Glutamatergic neuron (in vitro differentiated cells): Measurements from ENCODE around the gene CERS2. TPM values are rescaled to one million over a fixed set of nuclear protein-coding genes. Genes with fewer than 3 reads are reported as not detected.
A peak's percentile ranks its signal among the peaks of the same experiment; 100 is the strongest.

Source experiments
- DNase-seq: peaks from one replicate; pipeline ENCODE4 v3.0.0; 2022
- H3K27ac Mint-ChIP-seq: one replicate; pipeline ENCODE4 v1.8.0; 2020; ENCODE audit warnings: mild to moderate bottlenecking, mixed read lengths, inconsistent platforms; ENCODE audit not compliant: unreplicated experiment
- H3K27me3 Mint-ChIP-seq: one replicate; pipeline ENCODE4 v1.8.0; 2020; ENCODE audit warnings: mild to moderate bottlenecking, moderate library complexity, mixed read lengths, inconsistent platforms; ENCODE audit not compliant: unreplicated experiment
- H3K36me3 Mint-ChIP-seq: one replicate; pipeline ENCODE4 v1.8.0; 2020; ENCODE audit warnings: mild to moderate bottlenecking, mixed read lengths, inconsistent platforms; ENCODE audit not compliant: unreplicated experiment
- H3K4me1 Mint-ChIP-seq: one replicate; pipeline ENCODE4 v1.8.0; 2020; ENCODE audit warnings: mild to moderate bottlenecking, low read depth, mixed read lengths, inconsistent platforms; ENCODE audit not compliant: unreplicated experiment
- H3K4me3 Mint-ChIP-seq: one replicate; pipeline ENCODE4 v1.8.0; 2020; ENCODE audit warnings: mild to moderate bottlenecking, mixed read lengths, inconsistent platforms; ENCODE audit not compliant: unreplicated experiment
- H3K9me3 Mint-ChIP-seq: one replicate; pipeline ENCODE4 v1.8.0; 2020; ENCODE audit warnings: mild to moderate bottlenecking, moderate library complexity, mixed read lengths, inconsistent platforms; ENCODE audit not compliant: unreplicated experiment
- CTCF ChIP-seq: fragments of 200-600 bp; sonication (generic); IDR thresholded peaks from one replicate; pipeline ENCODE4 v1.5.0; 2021; ENCODE audit not compliant: partially characterized antibody, unreplicated experiment
- long read RNA-seq: library from polyadenylated mRNA; unstranded; transcript quantifications from one replicate; pipeline ENCODE4 v2.0.0, GENCODE V29; 2020; ENCODE audit not compliant: unreplicated experiment
- total RNA-seq: library from RNA; stranded (reverse); fragmentation: NEBNext Ultra II Directional; extraction: Animal tissue kit (Norgen Biotek cat#: 25700); gene quantifications from one replicate; pipeline ENCODE4 v1.2.1, GENCODE V29; 2021; ENCODE audit not compliant: unreplicated experiment

CERS2 gene, protein sequence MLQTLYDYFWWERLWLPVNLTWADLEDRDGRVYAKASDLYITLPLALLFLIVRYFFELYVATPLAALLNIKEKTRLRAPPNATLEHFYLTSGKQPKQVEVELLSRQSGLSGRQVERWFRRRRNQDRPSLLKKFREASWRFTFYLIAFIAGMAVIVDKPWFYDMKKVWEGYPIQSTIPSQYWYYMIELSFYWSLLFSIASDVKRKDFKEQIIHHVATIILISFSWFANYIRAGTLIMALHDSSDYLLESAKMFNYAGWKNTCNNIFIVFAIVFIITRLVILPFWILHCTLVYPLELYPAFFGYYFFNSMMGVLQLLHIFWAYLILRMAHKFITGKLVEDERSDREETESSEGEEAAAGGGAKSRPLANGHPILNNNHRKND
- 94.2 TPM for total RNA-seq
- long read RNA-seq, transcript CERS2-205 (11 exons, 2,505 nt) = major isoform, 10 of 16 reads
- long read RNA-seq, partial matches to known transcripts = 2 of 16 reads
- long read RNA-seq, other reads (novel, unspliced or antisense) = 4 of 16 reads

- Mint-ChIP-seq H3K27me3 (peaks cover 7% of the 10 kb centered on the region), H3K9me3 (peaks cover 4% of the 10 kb centered on the region), H3K4me1 (peaks cover 29% of the 10 kb centered on the region), H3K36me3 (no peaks in the 10 kb centered on the region), H3K27ac (peak within 1 kb of the TSS; percentile 70), H3K4me3 (peak within 1 kb of the TSS; percentile 82)
- peak; percentile 85 for DNase-seq
- TF ChIP-seq CTCF = peak; percentile 9
Observed at GRCh38 chr1:150974580-150975478, at the start of gene CERS2. Gene CERS2 (minus strand): TSS chr1:150974835. CDS start chr1:150969090, 5,745 bp downstream.

DNA sequence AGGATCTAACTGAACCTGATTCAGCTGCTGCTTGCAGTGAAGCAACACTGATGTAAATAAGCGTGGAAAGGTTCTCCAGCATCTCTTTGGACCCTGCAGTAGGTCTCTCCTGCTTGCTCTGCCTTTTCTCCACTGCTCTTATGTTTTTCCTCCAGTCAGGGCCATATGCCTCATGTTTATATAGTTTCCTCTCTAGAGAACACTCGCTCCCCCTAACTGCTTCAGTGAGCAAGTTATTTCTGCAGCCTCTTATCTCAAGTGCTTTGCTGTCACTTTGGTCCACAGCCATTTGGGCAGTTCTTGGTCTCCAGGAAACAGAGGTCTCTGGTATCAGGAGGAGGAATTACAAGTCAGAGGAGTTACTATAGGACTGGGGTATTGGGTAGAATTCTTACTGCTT lies 38.9 kb upstream of the CERS2 start:
- H3K36me3 Mint-ChIP-seq = no peaks in the 10 kb centered on the region
- H3K27me3 Mint-ChIP-seq = peaks cover 2% of the 10 kb centered on the region

GRCh38 chr1:151012684-151013471 lies 38.2 kb upstream of the CERS2 start:
- TF ChIP-seq CTCF = no peak
- H3K9me3 Mint-ChIP-seq = no peaks in the 10 kb centered on the region
- DNase-seq = no peak
- H3K27ac Mint-ChIP-seq = peak overlapping the region; percentile 44
- H3K36me3 Mint-ChIP-seq = no peaks in the 10 kb centered on the region
- peaks cover 6% of the 10 kb centered on the region for H3K4me1 Mint-ChIP-seq
- H3K27me3 Mint-ChIP-seq = peaks cover 2% of the 10 kb centered on the region
- no peak overlapping the region for H3K4me3 Mint-ChIP-seq

More for the DNA sequence above, 38.9 kb upstream of the CERS2 start:
- Mint-ChIP-seq H3K4me3 (no peak overlapping the region), H3K27ac (peak overlapping the region; percentile 44), H3K4me1 (peaks cover 4% of the 10 kb centered on the region), H3K9me3 (no peaks in the 10 kb centered on the region)
- DNase-seq = no peak
- TF ChIP-seq CTCF = no peak

GRCh38 chr1:151011154-151011850 lies 36.7 kb upstream of the CERS2 start:
- Mint-ChIP-seq H3K27ac (no peak overlapping the region), H3K4me3 (no peak overlapping the region), H3K27me3 (peaks cover 4% of the 10 kb centered on the region), H3K9me3 (peaks cover 7% of the 10 kb centered on the region), H3K36me3 (no peaks in the 10 kb centered on the region), H3K4me1 (peaks cover 19% of the 10 kb centered on the region)
- no peak for DNase-seq
- no peak for TF ChIP-seq CTCF
